Measurements from ENCODE around the gene WIZ. TPM values are rescaled to one million over a fixed set of nuclear protein-coding genes. Genes with fewer than 3 reads are reported as not detected.

Gene WIZ
- total RNA-seq, 4 donors from 2014 or later = 39.1 to 44.9 (median 41.0) TPM

DNA sequence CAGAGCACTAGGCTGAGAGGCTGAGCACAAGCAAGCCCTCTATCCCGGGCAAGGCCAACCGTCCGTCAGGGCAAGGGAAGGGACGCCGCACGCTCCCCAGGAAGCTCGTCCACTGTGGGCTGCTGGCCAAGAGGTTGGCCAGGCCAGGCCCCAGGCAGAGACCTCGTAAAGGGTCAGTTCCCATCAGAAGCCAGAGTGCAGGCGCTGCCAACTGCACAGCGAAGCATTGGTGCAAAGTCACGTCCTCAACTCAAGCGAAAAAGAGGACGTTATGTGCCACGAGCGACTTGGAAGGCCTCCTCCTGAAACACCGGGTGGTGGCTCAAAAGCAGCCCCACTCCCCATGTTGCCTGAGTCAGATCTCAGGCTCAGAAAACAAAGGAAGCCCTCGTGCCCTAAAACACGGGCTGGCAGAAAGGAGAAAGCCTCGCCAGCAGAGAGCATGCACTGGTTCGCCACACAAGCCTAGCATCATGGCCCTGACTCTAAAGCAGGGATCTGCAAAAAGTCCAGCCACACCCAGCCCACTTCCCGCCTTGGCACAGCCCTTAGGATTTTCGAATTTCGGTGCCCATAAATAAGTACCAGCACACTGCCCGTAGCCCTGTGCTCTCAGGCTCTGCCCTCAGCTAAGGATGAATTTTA lies 74.8 kb downstream of the WIZ start:
- H3K36me3 ChIP-seq = peaks cover 48% of the 10 kb centered on the region
- no peaks in the 10 kb centered on the region for H3K9me3 ChIP-seq
- peaks cover 48% of the 10 kb centered on the region for H3K4me1 ChIP-seq
- H3K27ac ChIP-seq = peak overlapping the region; percentile 52
- WGBS = 57% methylated on average over 10 of the region's 24 CpGs
- TF ChIP-seq EP300 (IDR thresholded peaks at IDR 0.05) (no peak), POLR2A (IDR thresholded peaks at IDR 0.05) (no peak), POLR2AphosphoS5 (IDR thresholded peaks at IDR 0.05) (no peak)
- TF ChIP-seq, protein P1, sequence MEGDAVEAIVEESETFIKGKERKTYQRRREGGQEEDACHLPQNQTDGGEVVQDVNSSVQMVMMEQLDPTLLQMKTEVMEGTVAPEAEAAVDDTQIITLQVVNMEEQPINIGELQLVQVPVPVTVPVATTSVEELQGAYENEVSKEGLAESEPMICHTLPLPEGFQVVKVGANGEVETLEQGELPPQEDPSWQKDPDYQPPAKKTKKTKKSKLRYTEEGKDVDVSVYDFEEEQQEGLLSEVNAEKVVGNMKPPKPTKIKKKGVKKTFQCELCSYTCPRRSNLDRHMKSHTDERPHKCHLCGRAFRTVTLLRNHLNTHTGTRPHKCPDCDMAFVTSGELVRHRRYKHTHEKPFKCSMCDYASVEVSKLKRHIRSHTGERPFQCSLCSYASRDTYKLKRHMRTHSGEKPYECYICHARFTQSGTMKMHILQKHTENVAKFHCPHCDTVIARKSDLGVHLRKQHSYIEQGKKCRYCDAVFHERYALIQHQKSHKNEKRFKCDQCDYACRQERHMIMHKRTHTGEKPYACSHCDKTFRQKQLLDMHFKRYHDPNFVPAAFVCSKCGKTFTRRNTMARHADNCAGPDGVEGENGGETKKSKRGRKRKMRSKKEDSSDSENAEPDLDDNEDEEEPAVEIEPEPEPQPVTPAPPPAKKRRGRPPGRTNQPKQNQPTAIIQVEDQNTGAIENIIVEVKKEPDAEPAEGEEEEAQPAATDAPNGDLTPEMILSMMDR (IDR thresholded peaks at IDR 0.05) = no peak
- H3K4me3 ChIP-seq = peak overlapping the region; percentile 11
- DNase-seq (ENCODE audit: low spot score in 2 of 2) = no peak
- H3K27me3 ChIP-seq = no peaks in the 10 kb centered on the region

DNA sequence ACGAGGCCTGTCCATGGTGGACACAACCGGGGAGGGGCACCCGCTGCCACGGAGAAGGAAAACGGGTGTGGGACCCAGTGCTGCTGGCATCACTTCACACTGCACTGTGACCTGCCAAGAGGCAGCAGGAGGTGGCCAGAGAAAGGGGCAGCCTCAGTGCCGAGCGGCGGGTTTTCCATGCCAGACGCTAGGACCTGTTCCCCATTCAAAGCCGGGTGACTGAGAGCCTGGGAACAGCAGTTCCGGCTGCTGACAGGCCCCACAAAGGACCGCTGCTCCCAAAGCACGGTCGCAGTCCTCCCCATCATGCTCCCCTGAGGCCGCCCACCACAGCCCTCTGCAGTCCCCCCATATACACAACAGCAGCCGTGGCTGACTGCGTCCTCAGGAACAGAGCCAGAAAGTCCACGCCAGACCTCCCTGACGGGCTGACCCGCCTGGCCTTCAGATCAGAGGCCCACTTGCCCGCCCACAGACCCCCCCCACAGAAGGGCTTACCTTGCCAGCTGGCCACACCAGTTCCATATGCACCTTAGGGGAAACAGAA lies 75.6 kb downstream of the WIZ start:
- no peaks in the 10 kb centered on the region for H3K27me3 ChIP-seq
- DNase-seq (ENCODE audit: low spot score in 2 of 2) = no peak
- WGBS = no CpG with 5 or more reads among the region's 21 CpGs
- H3K27ac ChIP-seq = peak overlapping the region; percentile 52
- H3K4me3 ChIP-seq = peak overlapping the region; percentile 11
- no peak for TF ChIP-seq POLR2A (IDR thresholded peaks at IDR 0.05)
- peaks cover 55% of the 10 kb centered on the region for H3K36me3 ChIP-seq
- H3K4me1 ChIP-seq = peaks cover 48% of the 10 kb centered on the region
- no peaks in the 10 kb centered on the region for H3K9me3 ChIP-seq

DNA sequence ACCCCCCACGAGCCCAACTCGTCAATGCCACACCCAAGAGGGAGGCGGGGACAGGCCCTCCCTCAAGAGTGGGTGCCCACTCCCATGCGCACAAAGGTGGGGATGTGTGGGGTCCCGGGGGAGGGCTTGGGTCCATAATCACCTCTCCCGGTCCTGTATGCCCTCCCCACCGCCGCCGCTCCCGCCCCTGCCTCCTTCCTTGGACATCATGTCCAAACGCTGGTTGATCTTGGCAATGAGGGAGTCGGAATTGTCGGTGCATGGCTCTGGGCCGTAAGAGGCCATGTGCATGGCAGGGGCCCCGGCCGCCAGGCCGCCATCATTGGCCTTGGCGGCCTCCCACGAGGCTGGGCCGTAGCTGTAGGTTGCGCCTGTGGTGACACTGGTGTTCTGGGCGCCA lies 76.1 kb downstream of the WIZ start:
- TF ChIP-seq EP300 (IDR thresholded peaks at IDR 0.05) (no peak), POLR2A (IDR thresholded peaks at IDR 0.05) (no peak), POLR2AphosphoS5 (IDR thresholded peaks at IDR 0.05) (no peak)
- TF ChIP-seq, protein P1 (IDR thresholded peaks at IDR 0.05) = no peak
- no peaks in the 10 kb centered on the region for H3K27me3 ChIP-seq
- peak overlapping the region; percentile 52 for H3K27ac ChIP-seq
- H3K4me3 ChIP-seq = peak overlapping the region; percentile 11
- 80% methylated on average over 9 of the region's 22 CpGs for WGBS
- peaks cover 48% of the 10 kb centered on the region for H3K4me1 ChIP-seq
- no peak for DNase-seq (ENCODE audit: low spot score in 2 of 2)
- H3K36me3 ChIP-seq = peaks cover 60% of the 10 kb centered on the region
- H3K9me3 ChIP-seq = no peaks in the 10 kb centered on the region

DNA sequence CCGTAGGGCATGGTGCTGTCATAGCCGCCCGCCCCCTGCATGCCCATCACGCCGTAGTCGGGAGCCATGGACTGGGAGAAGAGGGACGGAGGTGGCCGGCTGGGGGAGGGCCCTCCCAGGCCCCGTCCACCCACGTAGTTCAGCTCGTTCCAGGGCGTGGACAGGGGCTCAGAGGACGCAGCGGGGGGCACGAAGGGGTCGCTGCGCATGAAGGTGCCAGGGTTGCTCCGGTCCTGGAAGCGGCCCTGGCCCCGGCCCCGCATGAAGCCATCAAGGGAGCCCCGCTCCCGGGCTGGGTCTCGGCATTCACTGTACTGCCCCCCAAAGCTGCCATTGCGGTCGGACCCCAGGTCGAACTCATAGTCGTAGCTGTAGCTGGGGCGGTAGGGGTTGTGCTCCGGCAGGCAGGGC lies 76.9 kb downstream of the WIZ start:
- no peak for DNase-seq (ENCODE audit: low spot score in 2 of 2)

DNA sequence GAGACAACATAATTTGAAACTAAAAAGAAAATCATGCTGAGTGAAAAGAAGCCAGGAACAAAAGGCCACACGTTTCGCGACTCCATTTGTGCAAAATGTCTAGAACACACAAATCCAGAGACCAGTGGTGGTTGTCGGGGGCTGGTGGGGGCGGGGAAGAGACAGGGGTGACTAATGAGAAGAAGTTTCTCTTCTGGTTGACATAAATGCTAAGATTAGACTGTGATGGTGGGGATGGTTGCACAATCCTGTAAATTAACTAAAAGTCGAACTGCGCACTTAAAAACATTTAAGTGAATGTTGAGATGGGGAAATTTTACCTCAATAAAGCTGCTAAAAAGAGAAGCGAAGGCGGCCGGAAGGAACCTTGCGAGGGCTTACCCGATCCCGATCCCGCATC lies 77.3 kb downstream of the WIZ start:
- H3K9me3 ChIP-seq = no peaks in the 10 kb centered on the region
- no peak overlapping the region for H3K4me3 ChIP-seq
- 93% methylated on average over 14 of the region's 14 CpGs for WGBS
- H3K4me1 ChIP-seq = peaks cover 40% of the 10 kb centered on the region
- H3K36me3 ChIP-seq = peaks cover 72% of the 10 kb centered on the region
- DNase-seq (ENCODE audit: low spot score in 2 of 2) = no peak
- TF ChIP-seq EP300 (IDR thresholded peaks at IDR 0.05) (no peak), POLR2AphosphoS5 (IDR thresholded peaks at IDR 0.05) (no peak), POLR2A (IDR thresholded peaks at IDR 0.05) (no peak)
- TF ChIP-seq, protein P1 (IDR thresholded peaks at IDR 0.05) = no peak
- no peaks in the 10 kb centered on the region for H3K27me3 ChIP-seq
- no peak overlapping the region for H3K27ac ChIP-seq

More for the DNA sequence above, 76.9 kb downstream of the WIZ start:
- no peaks in the 10 kb centered on the region for H3K9me3 ChIP-seq
- peaks cover 44% of the 10 kb centered on the region for H3K4me1 ChIP-seq
- H3K36me3 ChIP-seq = peaks cover 68% of the 10 kb centered on the region
- H3K4me3 ChIP-seq = no peak overlapping the region
- H3K27me3 ChIP-seq = no peaks in the 10 kb centered on the region
- no peak overlapping the region for H3K27ac ChIP-seq
- 86% methylated on average over 10 of the region's 30 CpGs for WGBS
- TF ChIP-seq EP300 (IDR thresholded peaks at IDR 0.05) = no peak
- no peak for TF ChIP-seq POLR2AphosphoS5 (IDR thresholded peaks at IDR 0.05)
- TF ChIP-seq, protein P1 (IDR thresholded peaks at IDR 0.05) = no peak
- no peak for TF ChIP-seq POLR2A (IDR thresholded peaks at IDR 0.05)

Measured in suprapubic skin (tissue), 4 donors.